OCI-LY1 (cell line): ENCODE measurements around the gene CDKL5.

Experiments used
- EZH2 ChIP-seq: fragments of 200-600 bp; sonication (generic), shearing (Covaris generic); IDR thresholded peaks from 2 replicates; pipeline ENCODE4 v1.8.0; 2017; ENCODE audit warnings: borderline replicate concordance, mixed run types, mild to moderate bottlenecking, antibody characterized with exemption, low read length, moderate library complexity, mixed read lengths
- TF ChIP-seq, protein P1 (sequence below): fragments of 200-600 bp; sonication (generic), shearing (Covaris generic); IDR thresholded peaks from 2 replicates; pipeline ENCODE4 v1.5.1; 2017; ENCODE audit warnings: mild to moderate bottlenecking, antibody characterized with exemption, low read length, moderate library complexity, mixed read lengths

DNA sequence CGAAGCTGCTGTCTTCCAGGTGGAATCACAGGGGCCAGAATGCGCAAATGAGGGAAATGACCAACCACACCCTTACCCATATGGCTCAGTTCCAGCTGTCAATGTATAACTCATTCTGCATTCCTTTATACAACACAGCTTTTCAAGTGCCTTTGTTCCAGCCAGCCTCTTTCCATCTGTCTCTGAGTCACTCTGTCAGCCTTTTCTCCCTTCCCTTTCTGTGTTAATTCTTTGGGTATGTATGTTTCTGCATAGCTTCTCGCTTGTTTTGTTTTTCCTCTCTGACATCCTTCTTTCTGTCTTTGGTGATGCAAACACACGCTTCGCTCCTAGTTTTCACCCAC lies 192.0 kb downstream of the CDKL5 start:
- TF ChIP-seq, protein P1, sequence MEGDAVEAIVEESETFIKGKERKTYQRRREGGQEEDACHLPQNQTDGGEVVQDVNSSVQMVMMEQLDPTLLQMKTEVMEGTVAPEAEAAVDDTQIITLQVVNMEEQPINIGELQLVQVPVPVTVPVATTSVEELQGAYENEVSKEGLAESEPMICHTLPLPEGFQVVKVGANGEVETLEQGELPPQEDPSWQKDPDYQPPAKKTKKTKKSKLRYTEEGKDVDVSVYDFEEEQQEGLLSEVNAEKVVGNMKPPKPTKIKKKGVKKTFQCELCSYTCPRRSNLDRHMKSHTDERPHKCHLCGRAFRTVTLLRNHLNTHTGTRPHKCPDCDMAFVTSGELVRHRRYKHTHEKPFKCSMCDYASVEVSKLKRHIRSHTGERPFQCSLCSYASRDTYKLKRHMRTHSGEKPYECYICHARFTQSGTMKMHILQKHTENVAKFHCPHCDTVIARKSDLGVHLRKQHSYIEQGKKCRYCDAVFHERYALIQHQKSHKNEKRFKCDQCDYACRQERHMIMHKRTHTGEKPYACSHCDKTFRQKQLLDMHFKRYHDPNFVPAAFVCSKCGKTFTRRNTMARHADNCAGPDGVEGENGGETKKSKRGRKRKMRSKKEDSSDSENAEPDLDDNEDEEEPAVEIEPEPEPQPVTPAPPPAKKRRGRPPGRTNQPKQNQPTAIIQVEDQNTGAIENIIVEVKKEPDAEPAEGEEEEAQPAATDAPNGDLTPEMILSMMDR, result no peak
- no peak for TF ChIP-seq EZH2
